GM19240 (cell line): ENCODE measurements around the gene TMEM145.
"Not testable (repeated sequence)": the region's sequence is repeated elsewhere in the genome, so short reads cannot be mapped to it uniquely, and the experiment has no call there.

Experiments used
- DNase-seq: peaks from one replicate; pipeline ENCODE4 v3.0.0; 2011; ENCODE audit warnings: low spot score; ENCODE audit not compliant: insufficient read length

The TMEM145 gene

GRCh38 chr19:42313840-42314755 is 989 bp downstream of the TMEM145 start:
- DNase-seq, result no peak

- no peak for DNase-seq
Measured at GRCh38 chr19:42315024-42315423, 1.9 kb downstream of the TMEM145 start.

GRCh38 chr19:42316223-42317211 is 3.4 kb downstream of the TMEM145 start:
- peak; percentile 72 for DNase-seq

GRCh38 chr19:42317535-42317934 is 4.4 kb downstream of the TMEM145 start:
- no peak for DNase-seq

- no peak for DNase-seq
Measured at GRCh38 chr19:42322305-42322704, 9.2 kb downstream of the TMEM145 start.

GRCh38 chr19:42323473-42323851 is 10.4 kb downstream of the TMEM145 start:
- no peak for DNase-seq

- DNase-seq, result no peak
Measured at GRCh38 chr19:42323852-42324654, 10.9 kb downstream of the TMEM145 start.

- no peak for DNase-seq
Measured at GRCh38 chr19:42324655-42325307, 11.7 kb downstream of the TMEM145 start.

- peak; percentile 98 for DNase-seq
Measured at GRCh38 chr19:42325308-42325895, 12.3 kb downstream of the TMEM145 start, which contains the start of gene MEGF8. MEGF8 (plus strand) TSS chr19:42325635; CDS start chr19:42326244, 609 bp downstream.

- DNase-seq, result no peak
Measured at GRCh38 chr19:42325896-42326771, 13.0 kb downstream of the TMEM145 start.

GRCh38 chr19:42326969-42327368 is 13.9 kb downstream of the TMEM145 start:
- DNase-seq, result no peak

GRCh38 chr19:42327381-42327780 is 14.3 kb downstream of the TMEM145 start:
- no peak for DNase-seq

GRCh38 chr19:42328106-42328505 is 15.0 kb downstream of the TMEM145 start:
- DNase-seq, result no peak

- DNase-seq, result no peak
Measured at GRCh38 chr19:42328854-42329253, 15.7 kb downstream of the TMEM145 start.

- DNase-seq, result no peak
Measured at GRCh38 chr19:42330241-42330711, 17.2 kb downstream of the TMEM145 start.

GRCh38 chr19:42331333-42331732 is 18.2 kb downstream of the TMEM145 start:
- not testable (repeated sequence) for DNase-seq

- DNase-seq, result no peak
Measured at GRCh38 chr19:42332059-42332458, 18.9 kb downstream of the TMEM145 start.

- DNase-seq, result no peak
Measured at GRCh38 chr19:42333018-42333417, 19.9 kb downstream of the TMEM145 start.
